ACC112 (cell line): Measurements from ENCODE around the gene BLID.

Source experiments
- H2AFZ ChIP-seq: fragments of 200-600 bp; sonication (generic); one replicate; pipeline ENCODE4 v1.6.0; 2017; ENCODE audit warnings: antibody characterized with exemption, low read length; ENCODE audit not compliant: unreplicated experiment
- H3K27ac ChIP-seq: fragments of 200-600 bp; sonication (generic); 2 replicates; pipeline ENCODE4 v1.5.1; 2014; ENCODE audit warnings: low read depth, mild to moderate bottlenecking, antibody characterized with exemption, low read length, moderate library complexity
- H3K27me3 ChIP-seq: fragments of 200-600 bp; sonication (generic); 2 replicates; pipeline ENCODE4 v1.6.1; 2014; ENCODE audit warnings: mild to moderate bottlenecking, antibody characterized with exemption, low read length, moderate library complexity, mixed read lengths; ENCODE audit not compliant: insufficient read depth
- H3K36me3 ChIP-seq: fragments of 200-600 bp; sonication (generic); 2 replicates; pipeline ENCODE4 v1.6.1; 2016; ENCODE audit warnings: mild to moderate bottlenecking, antibody characterized with exemption, low read length, moderate library complexity, mixed read lengths; ENCODE audit not compliant: insufficient read depth
- H3K4me1 ChIP-seq: fragments of 200-600 bp; sonication (generic); one replicate; pipeline ENCODE4 v1.6.1; 2016; ENCODE audit warnings: low read length, mixed read lengths; ENCODE audit not compliant: insufficient read depth, unreplicated experiment, control insufficient read depth
- H3K4me3 ChIP-seq: fragments of 200-600 bp; sonication (generic); 2 replicates; pipeline ENCODE4 v1.5.1; 2014; ENCODE audit warnings: mild to moderate bottlenecking, low read depth, low read length
- H3K79me2 ChIP-seq: fragments of 200-600 bp; sonication (generic); one replicate; pipeline ENCODE4 v1.6.0; 2016; ENCODE audit warnings: low read length; ENCODE audit not compliant: control insufficient read depth, unreplicated experiment, insufficient read depth

BLID gene

GRCh38 chr11:122140500-122140899 is 24.5 kb upstream of the BLID start:
- peaks cover 75% of the 10 kb centered on the region for H3K79me2 ChIP-seq
- no peak overlapping the region for H2AFZ ChIP-seq
- H3K27me3 ChIP-seq: no peaks in the 10 kb centered on the region
- H3K36me3 ChIP-seq: peaks cover 46% of the 10 kb centered on the region
- H3K4me1 ChIP-seq: peaks cover 93% of the 10 kb centered on the region
- peak overlapping the region; percentile 97 for H3K27ac ChIP-seq
- H3K4me3 ChIP-seq: no peak overlapping the region

- H3K4me3 ChIP-seq: peak overlapping the region; percentile 13; the same call in 1 of the 2 replicates
- peak overlapping the region; percentile 97 for H3K27ac ChIP-seq
- no peak overlapping the region for H2AFZ ChIP-seq
- H3K79me2 ChIP-seq: peaks cover 75% of the 10 kb centered on the region
- peaks cover 45% of the 10 kb centered on the region for H3K36me3 ChIP-seq
- H3K27me3 ChIP-seq: no peaks in the 10 kb centered on the region
- H3K4me1 ChIP-seq: peaks cover 91% of the 10 kb centered on the region
Measured at GRCh38 chr11:122139595-122139866, 23.5 kb upstream of the BLID start.

GRCh38 chr11:122138744-122139594 is 23.0 kb upstream of the BLID start:
- no peak overlapping the region for H2AFZ ChIP-seq
- H3K27me3 ChIP-seq: no peaks in the 10 kb centered on the region
- peak overlapping the region; percentile 13; the same call in 1 of the 2 replicates for H3K4me3 ChIP-seq
- H3K27ac ChIP-seq: peak overlapping the region; percentile 97
- peaks cover 45% of the 10 kb centered on the region for H3K36me3 ChIP-seq
- peaks cover 75% of the 10 kb centered on the region for H3K79me2 ChIP-seq
- H3K4me1 ChIP-seq: peaks cover 90% of the 10 kb centered on the region

- H3K27me3 ChIP-seq: no peaks in the 10 kb centered on the region
Measured at GRCh38 chr11:122137078-122137793, 21.2 kb upstream of the BLID start.

GRCh38 chr11:122131126-122131525 is 15.1 kb upstream of the BLID start:
- Histone ChIP-seq H3K4me1 (peaks cover 92% of the 10 kb centered on the region), H3K79me2 (peaks cover 97% of the 10 kb centered on the region), H3K27me3 (no peaks in the 10 kb centered on the region), H3K36me3 (peaks cover 81% of the 10 kb centered on the region), H2AFZ (no peak overlapping the region), H3K4me3 (no peak overlapping the region), H3K27ac (peak overlapping the region; percentile 97)

More at GRCh38 chr11:122137078-122137793, 21.2 kb upstream of the BLID start:
- H3K4me1 ChIP-seq: peaks cover 91% of the 10 kb centered on the region
- peaks cover 77% of the 10 kb centered on the region for H3K79me2 ChIP-seq
- peak overlapping the region; percentile 97 for H3K27ac ChIP-seq
- H3K36me3 ChIP-seq: peaks cover 49% of the 10 kb centered on the region
- H2AFZ ChIP-seq: no peak overlapping the region
- H3K4me3 ChIP-seq: no peak overlapping the region

GRCh38 chr11:122128146-122128545 is 12.1 kb upstream of the BLID start:
- Histone ChIP-seq H3K27me3 (no peaks in the 10 kb centered on the region), H3K79me2 (peaks cover 96% of the 10 kb centered on the region), H2AFZ (no peak overlapping the region), H3K4me1 (peaks cover 83% of the 10 kb centered on the region), H3K36me3 (peaks cover 62% of the 10 kb centered on the region), H3K27ac (peak overlapping the region; percentile 55), H3K4me3 (no peak overlapping the region)

GRCh38 chr11:122127020-122127419 is 11.0 kb upstream of the BLID start:
- Histone ChIP-seq H3K4me1 (peaks cover 84% of the 10 kb centered on the region), H3K27ac (peak overlapping the region; percentile 49), H3K79me2 (peaks cover 96% of the 10 kb centered on the region), H3K36me3 (peaks cover 62% of the 10 kb centered on the region), H2AFZ (no peak overlapping the region), H3K4me3 (no peak overlapping the region), H3K27me3 (no peaks in the 10 kb centered on the region)

GRCh38 chr11:122126024-122126688 is 10.1 kb upstream of the BLID start:
- H3K4me3 ChIP-seq: no peak overlapping the region
- H3K79me2 ChIP-seq: peaks cover 96% of the 10 kb centered on the region

GRCh38 chr11:122123263-122123929 is 7.4 kb upstream of the BLID start:
- no peak overlapping the region for H2AFZ ChIP-seq
- H3K27me3 ChIP-seq: no peaks in the 10 kb centered on the region
- H3K36me3 ChIP-seq: peaks cover 53% of the 10 kb centered on the region
- H3K4me3 ChIP-seq: no peak overlapping the region
- H3K27ac ChIP-seq: peak overlapping the region; percentile 61
- H3K4me1 ChIP-seq: peaks cover 75% of the 10 kb centered on the region
- peaks cover 91% of the 10 kb centered on the region for H3K79me2 ChIP-seq

More at GRCh38 chr11:122126024-122126688, 10.1 kb upstream of the BLID start:
- H2AFZ ChIP-seq: no peak overlapping the region
- no peaks in the 10 kb centered on the region for H3K27me3 ChIP-seq
- peak overlapping the region; percentile 49 for H3K27ac ChIP-seq
- H3K36me3 ChIP-seq: peaks cover 62% of the 10 kb centered on the region
- H3K4me1 ChIP-seq: peaks cover 83% of the 10 kb centered on the region

GRCh38 chr11:122122179-122122578 is 6.2 kb upstream of the BLID start:
- no peak overlapping the region for H3K4me3 ChIP-seq
- no peak overlapping the region for H2AFZ ChIP-seq
- no peaks in the 10 kb centered on the region for H3K27me3 ChIP-seq
- peaks cover 53% of the 10 kb centered on the region for H3K36me3 ChIP-seq
- peak overlapping the region; percentile 61 for H3K27ac ChIP-seq
- H3K79me2 ChIP-seq: peaks cover 93% of the 10 kb centered on the region
- peaks cover 77% of the 10 kb centered on the region for H3K4me1 ChIP-seq
